Amygdala (tissue), 56 donors: Measurements from ENCODE around the gene TP53BP2.
"Not testable (repeated sequence)": the region's sequence is repeated elsewhere in the genome, so short reads cannot be mapped to it uniquely, and the experiment has no call there.

Experiments used
- DNase-seq, 56 donors: peaks; one replicate each; lab custom pipeline; 2025; lab: John Stamatoyannopoulos, UW

Gene TP53BP2

DNA sequence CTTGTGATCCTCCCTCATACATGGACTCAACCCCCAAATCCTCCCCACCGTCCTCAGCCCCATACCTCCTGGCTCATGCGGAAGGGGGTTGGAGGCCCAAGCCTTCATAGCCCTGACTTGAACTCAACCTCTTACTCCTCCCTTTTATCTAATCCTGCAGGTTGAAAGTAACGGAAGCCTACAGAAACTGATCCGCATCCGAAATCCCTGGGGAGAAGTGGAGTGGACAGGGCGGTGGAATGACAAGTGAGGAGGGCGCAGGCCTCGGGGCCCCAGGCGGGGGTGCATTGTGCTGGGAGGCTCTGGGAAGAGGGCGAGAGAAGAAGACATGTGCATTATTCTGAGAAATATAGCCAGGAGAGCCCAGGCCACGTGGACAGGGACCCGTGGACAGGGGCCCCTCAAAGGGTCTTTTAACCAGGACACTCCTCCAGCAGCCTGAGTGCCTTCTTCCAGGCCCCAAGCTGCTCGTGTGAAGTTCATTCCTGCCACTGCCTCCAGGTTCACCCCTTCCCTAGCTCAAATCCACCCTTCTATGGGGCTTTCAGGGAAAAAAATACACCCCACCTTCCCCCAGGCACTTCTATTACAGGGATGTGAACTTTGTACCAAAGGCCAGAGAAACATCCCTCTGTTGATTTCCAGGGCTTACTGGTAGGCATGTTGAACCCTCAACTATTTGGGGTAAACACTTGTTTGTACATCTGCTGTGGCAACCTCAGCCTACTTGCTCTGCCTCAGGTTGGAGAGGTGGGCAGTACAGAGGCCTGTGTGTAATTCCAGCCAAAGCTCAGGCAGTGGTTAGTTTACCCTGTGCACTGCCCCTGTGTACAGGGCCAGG, 94.8 kb downstream of the TP53BP2 start:
- DNase-seq: no peak

DNA sequence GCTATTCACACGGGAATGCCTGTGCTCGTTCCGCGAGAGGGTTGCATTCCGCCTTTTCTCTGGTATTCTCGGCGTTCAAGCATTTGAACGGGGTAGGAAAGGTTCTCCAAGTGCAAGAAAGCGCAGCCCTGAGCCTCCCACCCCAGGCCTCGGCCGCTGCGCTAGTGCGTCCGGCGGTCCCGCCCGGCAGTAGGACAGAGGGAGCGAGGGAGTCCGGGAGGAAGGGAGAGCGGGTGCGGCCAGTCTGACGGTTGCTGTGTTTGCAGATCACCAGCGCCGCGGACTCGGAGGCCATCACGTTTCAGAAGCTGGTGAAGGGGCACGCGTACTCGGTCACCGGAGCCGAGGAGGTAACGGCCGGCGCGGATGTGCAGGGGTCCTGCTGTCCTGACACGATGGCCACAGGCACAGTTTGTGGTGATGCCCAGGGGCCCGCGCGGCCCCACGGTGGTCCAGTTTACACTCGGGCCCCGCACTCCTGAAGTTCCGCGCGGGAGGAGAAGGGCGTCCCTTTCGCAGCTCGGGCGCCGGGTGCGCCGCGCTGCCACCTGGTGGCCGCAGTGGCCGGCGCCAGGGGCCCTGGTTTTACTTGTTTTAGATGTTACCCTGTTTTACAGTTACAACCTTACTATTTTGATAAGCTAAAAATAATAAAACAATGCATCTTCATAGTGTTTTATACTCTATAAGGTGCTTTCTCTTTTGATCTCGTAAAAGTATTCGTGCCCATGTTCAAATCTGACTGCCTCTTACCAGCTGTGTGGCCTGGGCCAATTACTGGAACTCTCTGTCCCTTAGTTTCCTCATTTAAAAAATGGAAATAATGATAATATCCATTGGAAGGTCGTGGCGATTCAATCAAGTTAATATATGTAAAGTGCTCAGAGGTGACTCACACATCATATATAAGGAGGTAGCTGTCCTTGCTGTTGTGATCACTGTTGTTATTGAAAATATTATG, 96.7 kb downstream of the TP53BP2 start:
- DNase-seq: peak in 33 of 56 donors; percentile 5 to 75 (median 44)

DNA sequence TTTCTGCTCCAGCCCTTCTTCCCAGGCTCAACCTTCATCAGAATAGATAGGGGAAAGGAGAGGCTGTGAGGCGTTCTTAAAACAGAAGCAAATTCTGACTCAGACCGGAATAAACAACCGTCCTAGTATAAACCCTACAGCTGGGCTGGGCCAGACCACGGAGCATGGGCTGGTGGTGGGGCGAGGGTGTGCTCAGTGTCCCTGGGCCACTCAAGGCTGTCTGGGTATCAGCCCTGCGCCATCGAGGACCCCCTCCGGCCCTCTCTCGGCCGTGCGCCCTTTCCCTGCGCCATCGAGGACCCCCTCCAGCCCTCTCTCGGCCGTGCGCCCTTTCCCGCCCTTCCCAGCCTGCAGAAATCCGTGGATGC, 97.4 kb downstream of the TP53BP2 start:
- DNase-seq: no peak

DNA sequence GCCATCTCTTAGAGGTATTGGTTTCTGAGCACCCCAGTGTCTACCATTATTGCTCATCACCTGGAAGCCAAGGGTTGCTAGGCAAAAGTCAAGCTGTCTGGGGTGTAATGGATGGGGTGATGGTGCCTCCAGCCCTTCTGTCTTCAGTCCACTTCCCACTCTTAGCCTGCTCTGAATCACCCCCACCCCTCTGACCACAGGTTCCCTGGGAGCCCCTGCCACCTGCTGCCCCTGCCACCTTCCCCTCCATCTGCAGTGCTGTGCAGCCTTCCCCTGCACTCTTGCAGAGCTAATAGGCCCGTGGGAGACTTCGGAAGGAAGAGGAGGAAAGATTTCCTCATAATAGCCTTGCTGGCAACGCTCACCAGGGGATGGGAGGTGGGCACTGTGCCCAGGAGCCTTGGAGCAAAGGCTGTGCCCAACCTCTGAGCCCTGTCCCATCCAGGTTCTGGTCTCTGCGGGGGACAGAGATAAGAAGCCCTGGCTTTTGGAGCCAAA, 97.9 kb downstream of the TP53BP2 start:
- DNase-seq: peak in 5 of 56 donors; percentile 17 to 22 (median 22)

DNA sequence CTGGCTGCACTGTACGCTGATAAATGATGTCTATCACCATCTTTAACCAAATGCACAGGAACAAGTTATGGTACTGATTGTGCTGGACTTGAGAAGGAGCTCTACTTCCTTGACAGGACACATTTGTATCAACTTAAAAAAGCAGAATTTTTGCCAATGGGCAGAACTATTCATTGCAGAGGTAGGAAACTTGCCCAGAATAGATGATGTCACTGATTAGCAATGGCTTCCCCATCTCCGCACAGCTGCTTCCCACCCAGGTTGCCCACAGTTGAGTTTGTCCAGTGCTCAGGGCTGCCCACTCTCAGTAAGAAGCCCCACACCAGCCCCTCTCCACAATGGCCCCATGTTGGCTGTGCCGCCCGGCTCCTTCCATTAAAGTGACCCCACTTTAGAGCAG, 100.0 kb downstream of the TP53BP2 start:
- DNase-seq: no peak

DNA sequence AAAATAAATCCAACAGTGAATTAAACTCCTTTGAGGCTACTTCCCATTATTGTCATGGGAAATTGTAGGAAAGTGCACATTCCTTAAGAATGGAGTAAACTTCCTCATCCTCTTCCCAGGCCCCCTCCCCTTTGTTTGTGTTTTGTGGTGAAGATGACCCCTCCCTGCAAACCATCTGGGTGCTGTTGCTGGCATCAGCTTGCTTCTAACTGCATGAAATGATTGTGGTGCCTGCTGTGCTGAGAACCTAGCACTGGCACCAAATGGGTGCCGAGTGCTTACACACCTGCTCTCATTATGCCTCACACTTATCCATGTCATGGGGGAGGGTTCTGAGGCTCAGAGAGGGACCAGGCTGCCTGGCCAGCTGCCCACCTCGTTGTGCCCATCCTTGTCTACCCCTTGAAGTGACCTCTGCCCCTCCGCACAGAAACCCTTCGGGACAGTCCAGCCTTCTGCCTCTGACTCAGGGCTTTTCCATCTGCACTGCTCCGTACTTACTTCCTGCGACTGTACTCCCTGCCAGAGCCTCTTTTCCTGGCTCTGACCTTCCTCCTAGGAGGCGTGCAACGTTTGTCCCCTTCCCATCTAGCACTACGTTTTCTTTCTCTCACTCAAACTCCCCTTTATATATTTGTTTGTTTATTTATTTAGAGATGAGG, 102.8 kb downstream of the TP53BP2 start:
- DNase-seq: no peak

DNA sequence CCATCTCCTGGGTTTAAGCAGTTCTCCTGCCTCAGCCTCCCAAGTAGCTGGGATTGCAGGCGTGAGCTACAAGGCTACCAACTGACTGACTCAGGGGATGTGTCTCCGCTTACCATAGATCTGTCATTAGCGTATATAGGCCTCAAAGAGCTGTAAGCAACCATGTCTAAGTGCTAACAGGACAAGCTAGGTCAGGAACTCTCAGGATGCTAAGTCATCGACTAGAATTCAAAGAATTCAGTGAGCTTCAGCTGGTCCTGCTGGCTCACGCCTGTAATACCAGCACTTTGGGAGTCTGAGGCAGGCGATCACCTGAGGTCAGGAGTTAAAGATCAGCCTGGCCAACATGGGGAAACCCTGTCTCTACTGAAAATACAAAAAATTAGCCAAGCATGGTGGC, 103.9 kb downstream of the TP53BP2 start:
- DNase-seq: no peak

DNA sequence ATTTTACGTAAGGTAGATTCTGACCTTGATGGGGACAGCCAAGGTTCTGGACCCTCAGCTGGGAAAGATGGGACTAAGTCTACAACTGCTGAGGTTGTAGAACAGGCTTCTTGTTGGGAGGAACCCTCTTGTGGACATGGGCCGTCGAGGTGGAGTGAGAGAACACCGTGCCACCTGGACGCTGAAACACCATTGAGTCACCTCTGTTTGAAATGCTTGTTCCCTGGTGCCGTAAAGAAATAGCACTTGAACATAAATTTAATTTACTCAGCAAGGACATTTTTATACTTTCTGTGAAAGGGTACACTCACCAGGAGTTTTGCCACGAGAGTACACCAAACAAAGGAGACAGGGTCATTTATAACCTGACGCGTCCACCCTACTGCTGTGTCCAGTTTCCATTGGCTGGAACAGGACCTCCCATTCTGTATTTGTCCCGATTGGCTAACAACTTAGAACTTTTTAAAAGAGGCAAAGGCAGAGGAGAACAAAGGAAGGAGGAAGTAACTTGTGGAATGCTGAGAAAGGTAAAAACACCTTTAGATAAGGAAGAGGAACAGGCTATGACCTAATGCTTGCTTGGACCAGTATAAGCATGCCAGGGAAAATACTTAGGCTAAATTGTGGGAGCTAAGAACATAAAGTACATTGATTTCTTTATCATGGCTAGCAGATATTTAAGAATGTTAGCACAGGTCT, 105.6 kb downstream of the TP53BP2 start:
- not testable (repeated sequence) for DNase-seq

DNA sequence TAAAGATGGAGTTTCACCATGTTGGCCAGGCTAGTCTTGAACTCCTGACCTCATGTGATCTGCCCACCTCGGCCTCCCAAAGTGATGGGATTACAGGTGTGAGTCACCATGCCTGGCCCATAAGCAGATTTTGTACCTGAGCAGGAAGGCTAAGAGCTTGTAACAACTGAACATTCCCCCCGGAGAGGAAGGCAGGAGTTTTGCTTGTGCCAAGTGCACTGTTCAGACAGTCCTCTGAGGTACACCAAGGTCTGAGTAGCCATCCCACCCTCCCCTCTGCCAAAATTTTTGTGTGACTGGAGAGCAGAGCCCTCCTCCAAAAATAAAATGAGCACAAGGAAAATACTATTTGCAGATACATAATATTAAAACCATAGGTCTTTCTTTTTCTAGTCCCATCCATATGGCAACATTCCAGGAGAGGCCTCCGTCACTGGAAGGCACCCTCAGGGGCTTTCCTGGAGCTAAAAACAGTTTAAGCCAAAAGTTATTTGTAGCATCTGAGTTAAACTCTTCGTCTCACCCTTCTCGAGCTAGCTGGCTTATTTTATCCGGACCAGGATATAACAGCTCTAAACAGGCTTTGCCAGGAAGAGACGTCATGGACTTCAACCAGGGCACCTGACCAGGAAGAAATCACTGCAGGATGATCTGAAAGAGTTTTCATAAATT, 106.2 kb downstream of the TP53BP2 start:
- DNase-seq: no peak

DNA sequence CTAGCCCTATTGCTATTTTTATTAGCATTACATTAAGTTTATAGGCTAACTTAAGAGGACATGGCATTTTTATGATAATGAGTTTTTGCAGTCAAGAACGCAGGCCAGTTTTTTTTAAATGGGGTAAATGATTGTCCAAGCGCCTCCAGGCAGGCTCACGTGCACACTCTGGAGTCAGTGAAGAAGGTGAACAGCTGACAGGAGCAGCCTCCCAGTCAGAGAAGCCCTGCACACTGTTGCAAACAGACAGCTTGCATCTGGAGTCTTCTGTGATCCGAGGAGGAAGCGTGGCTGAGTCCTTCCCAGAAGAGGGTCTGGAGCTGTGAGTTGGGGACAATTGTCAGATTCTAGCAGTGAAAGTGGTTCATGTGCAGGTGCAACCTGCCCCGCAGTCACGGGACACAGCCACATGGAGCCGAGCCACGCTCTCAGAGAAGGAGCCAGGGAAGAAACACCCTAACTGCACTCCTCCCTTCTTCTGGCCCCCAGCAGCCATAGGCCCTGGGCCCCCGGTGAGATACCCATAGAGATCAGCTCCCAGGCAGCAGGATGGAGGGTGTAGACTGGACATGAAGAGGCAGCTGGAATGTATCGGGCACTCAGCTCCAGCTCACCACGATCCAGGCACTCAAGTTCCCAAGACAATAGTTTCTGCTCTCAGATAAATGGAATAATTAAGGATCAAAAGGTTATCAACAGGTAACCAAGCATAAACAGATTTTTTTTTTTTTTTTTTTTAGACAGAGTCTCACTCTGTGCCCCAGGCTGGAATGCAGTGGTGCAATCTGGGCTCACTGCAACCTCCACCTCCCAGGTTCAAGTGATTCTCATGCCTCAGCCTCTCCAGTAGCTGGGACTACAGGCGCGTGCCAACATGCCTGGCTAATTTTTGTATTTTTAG, 107.0 kb downstream of the TP53BP2 start:
- peak in 2 of 56 donors; percentile 8 to 10 for DNase-seq

DNA sequence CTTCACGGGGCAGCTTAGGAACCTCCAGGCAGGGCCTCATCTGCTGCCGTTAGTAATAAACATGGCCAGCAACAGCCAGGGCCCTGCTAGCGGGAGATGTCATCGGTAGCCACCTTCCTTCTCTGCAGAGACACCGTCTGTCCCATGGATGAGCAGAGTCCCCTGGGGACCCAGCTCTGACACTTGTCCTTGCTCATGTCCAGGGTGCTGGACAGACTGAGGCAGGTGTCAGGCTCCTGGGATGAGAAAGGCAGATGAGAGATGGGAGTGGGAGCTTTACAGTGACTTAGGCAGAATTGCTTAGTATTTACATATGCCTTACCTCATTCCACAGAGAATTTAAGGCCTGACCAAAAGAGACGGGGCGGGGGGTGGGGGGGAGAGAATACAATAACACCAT, 108.4 kb downstream of the TP53BP2 start:
- no peak for DNase-seq

DNA sequence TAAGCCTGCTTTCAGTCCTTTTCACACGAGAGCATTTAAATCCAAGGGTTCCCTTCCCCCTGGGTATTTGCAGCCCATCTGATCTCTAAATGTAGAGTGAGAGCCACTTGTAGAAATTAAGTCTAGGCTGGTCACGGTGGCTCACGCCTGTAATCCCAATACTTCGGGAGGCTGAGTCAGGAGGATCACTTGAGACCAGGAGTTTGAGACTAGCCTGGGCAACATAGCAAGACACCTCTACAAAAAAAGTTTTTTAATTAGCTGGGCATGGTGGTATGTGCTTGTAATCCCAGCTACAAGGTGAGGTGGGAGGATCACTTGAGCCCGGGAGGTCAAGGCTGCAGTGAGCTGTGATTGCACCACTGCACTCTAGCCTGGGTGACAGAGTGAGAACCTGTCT, 109.1 kb downstream of the TP53BP2 start:
- not testable (repeated sequence) for DNase-seq

DNA sequence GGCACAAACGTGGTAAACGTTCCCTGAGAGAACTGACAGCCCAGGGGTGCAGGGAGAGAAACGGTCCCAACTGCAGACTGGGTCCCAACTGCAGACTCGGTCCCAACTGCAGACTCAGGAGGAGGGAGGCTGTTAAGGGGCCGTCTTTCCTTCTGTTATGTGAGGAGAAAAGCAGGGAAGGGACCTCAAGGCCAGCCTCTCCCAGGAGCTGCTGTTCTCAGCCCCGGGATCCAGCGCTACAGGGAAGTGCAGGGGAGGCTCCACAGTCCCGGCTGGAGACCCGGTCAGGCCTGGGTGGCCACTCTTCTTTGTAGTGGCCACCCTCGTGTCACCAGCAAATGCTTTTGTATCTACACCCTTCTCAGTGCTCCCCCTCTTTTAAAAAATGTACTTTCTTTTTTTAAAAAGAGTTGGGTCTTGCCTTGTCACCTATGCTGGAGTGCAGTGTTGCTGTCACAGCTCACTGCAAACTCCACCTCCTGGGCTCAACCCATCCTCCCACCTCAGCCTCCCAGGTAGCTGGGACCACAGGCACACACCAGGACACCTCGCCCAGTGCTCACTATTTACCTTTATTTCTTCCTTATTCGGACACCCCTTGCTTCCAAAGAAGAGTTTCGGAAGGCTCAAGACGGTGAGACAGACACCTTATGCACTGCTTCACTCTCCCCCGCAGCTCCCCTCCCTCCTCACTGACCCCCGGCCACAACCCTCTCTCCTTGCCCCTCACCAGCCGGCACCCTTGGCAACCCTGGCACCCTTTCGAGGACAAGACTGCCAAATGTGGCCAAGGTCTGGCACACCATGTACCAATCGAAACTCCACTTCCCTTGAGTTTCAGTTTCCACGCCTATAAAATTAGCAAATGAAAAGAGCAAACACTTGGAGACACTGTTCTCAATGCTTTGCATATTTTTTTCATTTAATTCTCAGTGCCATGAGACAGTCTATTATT, 111.6 kb downstream of the TP53BP2 start:
- peak in 36 of 56 donors; percentile 11 to 69 (median 30) for DNase-seq

DNA sequence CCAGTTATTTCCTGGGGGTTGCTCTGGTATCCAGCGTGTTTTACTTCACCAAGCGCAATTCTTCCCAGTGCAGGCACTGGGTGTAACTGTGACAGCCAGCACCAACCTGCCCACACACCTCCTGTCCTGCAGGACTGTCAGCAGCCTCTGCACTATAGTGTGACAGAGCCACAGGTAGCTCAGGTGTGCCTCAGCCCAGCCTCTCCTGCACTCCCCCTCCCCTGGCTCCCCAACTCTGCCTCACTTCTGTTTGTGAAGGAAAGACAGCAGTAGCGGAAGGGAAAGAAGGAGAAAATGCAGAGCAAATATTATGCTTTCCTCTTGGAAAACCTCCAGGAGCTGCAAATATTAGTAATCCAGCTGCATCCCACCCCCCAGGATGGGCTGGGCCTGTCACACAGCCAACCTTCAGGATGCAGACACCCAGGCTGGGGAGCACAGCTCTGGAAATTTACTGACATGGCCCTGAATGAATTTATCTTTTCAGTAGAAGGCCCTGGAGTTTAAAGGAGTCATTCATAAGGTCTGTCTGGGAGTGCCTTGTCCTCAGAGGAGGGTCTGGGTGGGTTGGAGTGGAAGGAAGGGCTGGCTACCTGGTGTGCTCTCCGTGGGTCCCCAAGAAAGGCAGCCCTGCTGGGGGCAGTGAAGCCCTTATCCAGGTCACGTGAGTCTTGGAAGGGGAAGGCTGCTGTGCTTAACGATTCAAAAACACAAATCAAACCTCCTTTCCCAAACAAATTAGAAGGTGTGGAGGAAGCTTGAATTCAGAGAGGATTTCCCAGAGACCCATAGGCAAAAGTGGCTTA, 112.6 kb downstream of the TP53BP2 start:
- DNase-seq: peak in 8 of 56 donors; percentile 7 to 67 (median 34)

DNA sequence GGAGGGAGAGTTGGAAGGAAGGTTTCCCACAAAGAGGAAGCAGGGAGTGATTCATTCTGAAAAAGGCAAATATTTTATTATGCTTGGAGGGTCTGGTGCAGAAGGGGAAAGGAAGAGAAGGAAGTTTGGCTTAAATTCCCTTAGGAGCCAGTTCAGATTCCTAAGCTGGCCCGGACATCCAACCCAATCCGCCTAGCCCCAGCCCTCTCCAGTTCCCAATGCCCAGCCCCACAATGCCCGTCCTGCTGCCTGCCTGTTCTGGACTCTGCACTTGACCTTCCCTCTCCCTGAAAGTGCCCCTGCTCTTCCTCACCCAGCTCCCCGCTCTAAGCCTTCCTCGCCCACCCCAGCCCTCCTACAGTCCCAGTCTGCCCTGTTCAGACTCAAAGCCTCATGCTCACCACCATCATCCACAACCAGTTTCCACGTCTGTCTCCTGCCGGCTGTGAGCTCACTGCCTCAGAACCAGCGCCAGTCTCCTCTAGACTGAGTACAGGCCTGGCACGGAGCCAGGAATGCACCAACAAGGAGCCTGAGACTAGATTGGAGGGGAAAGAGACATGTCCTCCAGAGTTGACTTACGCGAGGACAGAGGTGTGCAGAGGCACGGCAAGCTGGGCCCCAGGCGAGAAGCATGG, 114.5 kb downstream of the TP53BP2 start:
- DNase-seq: peak in 37 of 56 donors; percentile 7 to 75 (median 36)
